Measurements from ENCODE around the gene SAMM50.

Gene SAMM50

GRCh38 chr22:43928908-43929307 lies 26.3 kb upstream of the SAMM50 start:
- Histone ChIP-seq H3K27me3 (peaks cover 38% of the 10 kb centered on the region), H3K4me1 (ENCODE audit: control insufficient read depth in 1 of 2, insufficient read depth in 1 of 2, low read depth in 1 of 2, low read length in 1 of 2) (peaks cover 3 to 4% of the 10 kb centered on the region in 2 experiments), H3K27ac (no peak overlapping the region), H3K9me3 (no peaks in the 10 kb centered on the region), H3K4me3 (ENCODE audit: low read depth in 1 of 2, low read length in 1 of 2) (no peak overlapping the region), H3K36me3 (no peaks in the 10 kb centered on the region)
- TF ChIP-seq CTCF (IDR thresholded peaks at IDR 0.05), result no peak

GRCh38 chr22:43931771-43932170 lies 23.5 kb upstream of the SAMM50 start:
- H3K27me3 ChIP-seq, result peaks cover 10% of the 10 kb centered on the region
- no peak for TF ChIP-seq CTCF (IDR thresholded peaks at IDR 0.05)
- H3K36me3 ChIP-seq, result no peaks in the 10 kb centered on the region
- H3K4me1 ChIP-seq (ENCODE audit: control insufficient read depth in 1 of 2, insufficient read depth in 1 of 2, low read depth in 1 of 2, low read length in 1 of 2), result no peaks in the 10 kb centered on the region
- H3K9me3 ChIP-seq, result no peaks in the 10 kb centered on the region
- no peak overlapping the region for H3K27ac ChIP-seq
- no peak overlapping the region for H3K4me3 ChIP-seq (ENCODE audit: low read depth in 1 of 2, low read length in 1 of 2)

- no peaks in the 10 kb centered on the region for H3K9me3 ChIP-seq
- no peak for TF ChIP-seq CTCF (IDR thresholded peaks at IDR 0.05)
- peaks cover 7% of the 10 kb centered on the region for H3K27me3 ChIP-seq
- no peak overlapping the region for H3K27ac ChIP-seq
- no peaks in the 10 kb centered on the region for H3K4me1 ChIP-seq (ENCODE audit: control insufficient read depth in 1 of 2, insufficient read depth in 1 of 2, low read depth in 1 of 2, low read length in 1 of 2)
- H3K4me3 ChIP-seq (ENCODE audit: low read depth in 1 of 2, low read length in 1 of 2), result no peak overlapping the region
- no peaks in the 10 kb centered on the region for H3K36me3 ChIP-seq
Measured at GRCh38 chr22:43941449-43941848, 13.8 kb upstream of the SAMM50 start.

GRCh38 chr22:43944670-43945430 lies 10.4 kb upstream of the SAMM50 start:
- no peak overlapping the region for H3K4me3 ChIP-seq (ENCODE audit: low read depth in 1 of 2, low read length in 1 of 2)
- H3K27ac ChIP-seq, result no peak overlapping the region
- H3K27me3 ChIP-seq, result peaks cover 7% of the 10 kb centered on the region
- H3K4me1 ChIP-seq (ENCODE audit: control insufficient read depth in 1 of 2, insufficient read depth in 1 of 2, low read depth in 1 of 2, low read length in 1 of 2), result no peaks in the 10 kb centered on the region
- H3K9me3 ChIP-seq, result no peaks in the 10 kb centered on the region
- TF ChIP-seq CTCF (IDR thresholded peaks at IDR 0.05), result no peak
- H3K36me3 ChIP-seq, result no peaks in the 10 kb centered on the region

GRCh38 chr22:43945632-43946383 lies 9.4 kb upstream of the SAMM50 start:
- Histone ChIP-seq H3K27me3 (peaks cover 7% of the 10 kb centered on the region), H3K27ac (no peak overlapping the region), H3K9me3 (no peaks in the 10 kb centered on the region), H3K4me1 (ENCODE audit: control insufficient read depth in 1 of 2, insufficient read depth in 1 of 2, low read depth in 1 of 2, low read length in 1 of 2) (no peaks in the 10 kb centered on the region), H3K36me3 (no peaks in the 10 kb centered on the region), H3K4me3 (ENCODE audit: low read depth in 1 of 2, low read length in 1 of 2) (no peak overlapping the region)
- no peak for TF ChIP-seq CTCF (IDR thresholded peaks at IDR 0.05)

Measured in neutrophil (primary cell).